ENCODE measurements around the gene TCF4. TPM values are rescaled to one million over a fixed set of nuclear protein-coding genes. Genes with fewer than 3 reads are reported as not detected.

Gene TCF4
- total RNA-seq, 1 donor from 2014 or later = 15.7 TPM

GRCh38 chr18:55607773-55608172 is 19.8 kb upstream of the TCF4 start:
- Histone ChIP-seq H3K4me3 (ENCODE audit: low read depth, low read length) (no peak overlapping the region), H3K27me3 (ENCODE audit: control insufficient read depth, insufficient read depth, low read length) (no peaks in the 10 kb centered on the region), H3K36me3 (ENCODE audit: control insufficient read depth, insufficient read depth, low read length) (no peaks in the 10 kb centered on the region)
- no peak for DNase-seq (ENCODE audit: low read depth)
- TF ChIP-seq CTCF (IDR thresholded peaks at IDR 0.05; ENCODE audit: insufficient read depth, low read length, poor library complexity, severe bottlenecking) = no peak

GRCh38 chr18:55605733-55606338 is 17.8 kb upstream of the TCF4 start:
- no peak for TF ChIP-seq CTCF (IDR thresholded peaks at IDR 0.05; ENCODE audit: insufficient read depth, low read length, poor library complexity, severe bottlenecking)
- no peak overlapping the region for H3K4me3 ChIP-seq (ENCODE audit: low read depth, low read length)
- DNase-seq (ENCODE audit: low read depth) = no peak
- H3K27me3 ChIP-seq (ENCODE audit: control insufficient read depth, insufficient read depth, low read length) = no peaks in the 10 kb centered on the region
- H3K36me3 ChIP-seq (ENCODE audit: control insufficient read depth, insufficient read depth, low read length) = no peaks in the 10 kb centered on the region

- no peak overlapping the region for H3K4me3 ChIP-seq (ENCODE audit: low read depth, low read length)
- no peak for TF ChIP-seq CTCF (IDR thresholded peaks at IDR 0.05; ENCODE audit: insufficient read depth, low read length, poor library complexity, severe bottlenecking)
- H3K36me3 ChIP-seq (ENCODE audit: control insufficient read depth, insufficient read depth, low read length) = no peaks in the 10 kb centered on the region
- DNase-seq (ENCODE audit: low read depth) = no peak
- H3K27me3 ChIP-seq (ENCODE audit: control insufficient read depth, insufficient read depth, low read length) = no peaks in the 10 kb centered on the region
These were observed 15.8 kb upstream of the TCF4 start for GRCh38 chr18:55603775-55604174.

- DNase-seq (ENCODE audit: low read depth) = no peak
- no peak for TF ChIP-seq CTCF (IDR thresholded peaks at IDR 0.05; ENCODE audit: insufficient read depth, low read length, poor library complexity, severe bottlenecking)
- Histone ChIP-seq H3K36me3 (ENCODE audit: control insufficient read depth, insufficient read depth, low read length) (no peaks in the 10 kb centered on the region), H3K4me3 (ENCODE audit: low read depth, low read length) (no peak overlapping the region), H3K27me3 (ENCODE audit: control insufficient read depth, insufficient read depth, low read length) (no peaks in the 10 kb centered on the region)
These were observed 5.9 kb upstream of the TCF4 start for GRCh38 chr18:55593888-55594287.

- Histone ChIP-seq H3K4me3 (ENCODE audit: low read depth, low read length) (no peak overlapping the region), H3K27me3 (ENCODE audit: control insufficient read depth, insufficient read depth, low read length) (no peaks in the 10 kb centered on the region), H3K36me3 (ENCODE audit: control insufficient read depth, insufficient read depth, low read length) (no peaks in the 10 kb centered on the region)
- no peak for TF ChIP-seq CTCF (IDR thresholded peaks at IDR 0.05; ENCODE audit: insufficient read depth, low read length, poor library complexity, severe bottlenecking)
- no peak for DNase-seq (ENCODE audit: low read depth)
These were observed 4.6 kb upstream of the TCF4 start for GRCh38 chr18:55592572-55592971.

- Histone ChIP-seq H3K36me3 (ENCODE audit: control insufficient read depth, insufficient read depth, low read length) (no peaks in the 10 kb centered on the region), H3K27me3 (ENCODE audit: control insufficient read depth, insufficient read depth, low read length) (no peaks in the 10 kb centered on the region), H3K4me3 (ENCODE audit: low read depth, low read length) (no peak overlapping the region)
- TF ChIP-seq CTCF (IDR thresholded peaks at IDR 0.05; ENCODE audit: insufficient read depth, low read length, poor library complexity, severe bottlenecking) = no peak
- DNase-seq (ENCODE audit: low read depth) = no peak
These were observed 4.1 kb upstream of the TCF4 start for GRCh38 chr18:55592106-55592505.

Measured in kidney epithelial cell (primary cell).